Inflammatory macrophage treated with lipopolysaccharide for 1 hour (primary cell): ENCODE data around the gene CCDC51.
"Not testable (repeated sequence)": the region's sequence is repeated elsewhere in the genome, so short reads cannot be mapped to it uniquely, and the experiment has no call there.

ENCODE experiments used
- DNase-seq, 2 donors: peaks; one replicate each; pipeline ENCODE4 v3.0.0-alpha.2; 2020 to 2022

CCDC51 gene

DNA sequence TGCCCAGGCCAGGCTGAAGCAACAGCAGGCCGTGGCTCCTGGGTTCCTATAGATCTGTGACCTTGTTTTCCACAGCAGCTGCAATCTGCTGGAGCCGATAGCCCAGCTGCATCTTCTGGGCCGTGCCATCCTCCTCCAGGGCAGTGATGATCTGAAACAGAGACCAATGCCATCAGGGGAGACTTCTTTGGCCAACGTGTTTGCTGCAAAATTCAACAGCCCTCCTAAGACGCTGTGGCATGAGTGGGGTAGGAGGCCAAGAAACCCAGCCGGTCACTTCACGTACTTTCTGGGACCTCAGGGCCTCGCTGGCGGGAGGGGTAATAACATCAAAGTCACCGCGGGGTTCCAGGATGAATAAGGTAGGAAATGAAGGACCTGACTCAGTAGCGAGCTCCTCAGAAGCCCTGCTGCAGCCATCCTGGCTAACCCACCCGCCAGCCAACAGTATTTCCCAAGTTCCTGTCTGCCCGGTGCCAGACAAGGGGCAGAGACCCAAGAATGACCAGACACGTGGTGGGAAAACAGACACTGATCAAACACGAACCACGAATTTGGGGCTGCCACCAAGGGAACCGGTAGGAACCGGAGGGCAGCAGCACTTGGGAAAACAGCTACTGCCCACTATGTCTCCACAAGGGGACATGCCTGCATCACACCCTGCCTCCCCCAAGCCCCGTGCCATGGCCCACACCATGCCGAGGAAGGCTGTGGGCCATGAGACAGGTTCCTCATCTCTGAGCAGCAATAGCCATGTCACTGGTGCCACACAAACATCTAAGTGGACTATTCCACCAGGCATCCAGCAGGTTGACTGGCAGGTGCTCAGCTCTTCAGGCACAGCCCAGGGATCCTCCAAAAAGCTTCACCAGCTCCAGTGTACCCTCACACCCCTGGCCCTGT is 35.2 kb downstream of the CCDC51 start:
- DNase-seq = no peak

- DNase-seq = no peak
Measured at GRCh38 chr3:48403533-48404439, 36.1 kb downstream of the CCDC51 start.

DNA sequence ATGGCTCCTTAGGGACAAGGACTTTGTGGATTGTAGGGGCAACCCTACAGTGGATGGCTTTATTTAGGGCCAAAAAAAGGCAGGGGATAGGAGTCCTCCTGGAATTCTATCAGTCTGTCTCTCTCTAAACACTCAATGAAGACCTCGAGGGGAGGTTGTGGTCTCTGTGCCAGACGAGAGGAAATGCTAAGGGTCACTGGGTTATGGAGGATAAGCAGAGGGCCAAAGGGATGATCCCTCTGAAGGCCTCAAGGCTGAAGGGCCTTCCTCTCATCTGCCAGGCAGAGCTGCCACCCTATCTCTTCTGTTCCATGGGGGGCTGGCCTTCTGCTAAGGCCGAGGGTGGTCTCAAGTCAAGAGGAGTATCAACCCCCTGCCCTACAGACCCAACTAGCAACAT is 37.0 kb downstream of the CCDC51 start:
- DNase-seq = no peak

GRCh38 chr3:48402281-48402732 is 37.6 kb downstream of the CCDC51 start:
- DNase-seq = no peak

DNA sequence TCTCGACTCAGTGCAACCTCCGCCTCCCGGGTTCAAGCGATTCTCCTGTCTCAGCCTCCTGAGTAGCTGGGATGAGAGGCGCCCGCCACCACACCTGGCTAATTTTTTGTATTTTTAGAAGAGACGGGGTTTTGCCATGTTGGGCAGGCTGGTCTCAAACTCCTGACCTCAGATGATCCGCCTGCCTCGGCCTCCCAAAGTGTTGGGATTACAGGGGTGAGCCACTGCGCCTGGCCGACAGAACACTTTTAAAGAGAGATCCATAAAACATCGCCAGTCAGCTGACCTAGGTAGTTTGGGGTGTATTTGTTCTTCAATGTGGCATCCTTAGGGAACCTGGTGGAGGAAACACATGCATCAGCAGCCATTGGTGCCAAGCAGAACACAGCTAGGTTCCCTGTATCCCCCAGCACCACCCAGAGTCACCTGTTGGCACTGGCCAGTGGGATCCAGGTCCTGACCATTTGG is 38.5 kb downstream of the CCDC51 start:
- DNase-seq = not testable (repeated sequence)

DNA sequence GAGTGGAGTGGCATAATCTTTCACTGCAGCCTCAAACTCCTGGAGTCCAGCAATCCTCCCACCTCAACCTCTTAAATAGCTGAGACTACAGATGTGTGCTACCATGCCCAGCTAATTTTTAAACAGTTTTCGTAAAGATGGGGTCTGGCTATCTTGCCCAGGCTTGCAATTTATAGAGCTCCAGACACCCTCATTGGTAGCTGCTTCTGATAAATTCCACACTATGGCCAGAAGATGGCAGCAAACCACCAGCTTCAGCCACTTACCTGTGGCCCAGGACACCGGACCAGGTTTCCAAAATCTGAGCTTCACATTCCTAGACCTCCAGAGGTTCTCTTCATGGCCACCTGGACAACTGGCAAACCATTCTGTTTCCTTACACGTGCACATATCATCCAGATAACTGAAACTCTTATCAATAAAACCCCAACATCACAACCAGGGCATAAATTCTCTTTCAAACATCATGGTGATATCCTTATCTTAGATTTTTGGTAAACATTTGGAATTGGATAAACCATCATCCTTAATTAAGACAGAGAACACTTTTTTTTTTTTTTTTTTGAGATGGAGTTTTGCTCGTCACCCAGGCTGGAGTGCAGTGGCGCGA is 39.0 kb downstream of the CCDC51 start:
- peak; percentile 28 to 61 for DNase-seq

GRCh38 chr3:48399387-48400172 is 40.3 kb downstream of the CCDC51 start:
- no peak for DNase-seq

- DNase-seq = no peak
Measured at GRCh38 chr3:48398701-48399386, 41.1 kb downstream of the CCDC51 start.

GRCh38 chr3:48397767-48398681 is 41.9 kb downstream of the CCDC51 start:
- DNase-seq = no peak

- no peak for DNase-seq
Measured at GRCh38 chr3:48395714-48396113, 44.2 kb downstream of the CCDC51 start.

DNA sequence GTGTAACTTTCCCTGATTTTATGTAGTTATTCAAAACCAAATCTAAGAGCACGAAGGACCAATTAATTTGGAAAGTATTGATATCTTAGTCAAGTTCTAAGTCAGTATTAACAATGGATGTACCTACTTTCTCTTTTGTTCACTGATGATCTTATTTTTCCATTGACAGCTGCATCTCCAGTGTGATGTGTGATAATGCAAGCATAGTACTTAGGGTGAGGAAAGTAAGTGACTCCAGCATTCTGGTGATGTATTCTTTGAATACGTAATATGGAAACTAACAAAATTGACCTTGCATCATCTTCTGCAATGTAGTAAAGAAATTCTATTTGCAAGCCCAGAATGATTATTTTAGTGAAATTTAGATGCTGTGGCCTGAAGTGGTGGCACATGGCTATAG is 45.5 kb downstream of the CCDC51 start:
- DNase-seq = no peak

GRCh38 chr3:48388966-48389365 is 51.0 kb downstream of the CCDC51 start:
- DNase-seq = no peak

DNA sequence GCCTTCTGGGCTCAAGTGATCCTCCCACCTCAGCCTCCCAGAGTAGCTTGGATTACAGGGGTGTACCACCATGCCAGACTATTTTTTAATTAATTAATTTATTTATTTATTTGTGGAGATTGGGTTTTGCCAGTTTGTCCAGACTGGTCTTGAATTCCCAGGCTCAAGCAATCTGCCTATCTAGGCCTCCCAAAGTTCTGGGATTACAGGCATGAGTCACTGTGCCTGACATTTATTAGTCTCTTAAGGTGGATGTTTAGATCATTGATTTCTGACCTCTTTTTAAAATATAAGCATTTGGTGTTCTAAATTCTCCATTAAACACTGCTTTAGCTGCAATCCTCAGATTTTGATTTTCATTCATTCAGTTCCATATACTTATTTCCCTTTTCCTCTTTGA is 52.3 kb downstream of the CCDC51 start:
- no peak for DNase-seq
